ENCODE measurements around the gene RPL38.

- no peak for TF ChIP-seq PBX3 (IDR thresholded peaks at IDR 0.05)
- no peak for TF ChIP-seq CTCF (IDR thresholded peaks at IDR 0.05)
- TF ChIP-seq TAF1 (IDR thresholded peaks at IDR 0.05; ENCODE audit: borderline replicate concordance, low read depth, low read length): no peak
- TF ChIP-seq NFIC (IDR thresholded peaks at IDR 0.05; ENCODE audit: borderline replicate concordance): no peak
- no peak for TF ChIP-seq EP300 (IDR thresholded peaks at IDR 0.05; ENCODE audit: borderline replicate concordance in 1 of 2, low read depth in 1 of 2, low read length in 1 of 2)
- no peak for TF ChIP-seq RAD21 (IDR thresholded peaks at IDR 0.05; ENCODE audit: low read length)
- no peak for TF ChIP-seq FOXM1 (IDR thresholded peaks at IDR 0.05; ENCODE audit: low read depth)
- TF ChIP-seq TEAD4 (IDR thresholded peaks at IDR 0.05; ENCODE audit: borderline replicate concordance, insufficient read depth): no peak
- no peak for TF ChIP-seq MEF2A (IDR thresholded peaks at IDR 0.05; ENCODE audit: borderline replicate concordance, low read depth)
Measured at GRCh38 chr17:74163836-74164235, 39.6 kb upstream of the RPL38 start.

All from SK-N-SH (cell line).